AG08396 (cell line): ENCODE data around the gene AIP.
"Not testable (repeated sequence)": the region's sequence is repeated elsewhere in the genome, so short reads cannot be mapped to it uniquely, and the experiment has no call there.

Experiments
- DNase-seq: peaks from one replicate; pipeline ENCODE4 v3.0.0; 2012; ENCODE audit warnings: low spot score, mixed read lengths

Gene AIP

DNA sequence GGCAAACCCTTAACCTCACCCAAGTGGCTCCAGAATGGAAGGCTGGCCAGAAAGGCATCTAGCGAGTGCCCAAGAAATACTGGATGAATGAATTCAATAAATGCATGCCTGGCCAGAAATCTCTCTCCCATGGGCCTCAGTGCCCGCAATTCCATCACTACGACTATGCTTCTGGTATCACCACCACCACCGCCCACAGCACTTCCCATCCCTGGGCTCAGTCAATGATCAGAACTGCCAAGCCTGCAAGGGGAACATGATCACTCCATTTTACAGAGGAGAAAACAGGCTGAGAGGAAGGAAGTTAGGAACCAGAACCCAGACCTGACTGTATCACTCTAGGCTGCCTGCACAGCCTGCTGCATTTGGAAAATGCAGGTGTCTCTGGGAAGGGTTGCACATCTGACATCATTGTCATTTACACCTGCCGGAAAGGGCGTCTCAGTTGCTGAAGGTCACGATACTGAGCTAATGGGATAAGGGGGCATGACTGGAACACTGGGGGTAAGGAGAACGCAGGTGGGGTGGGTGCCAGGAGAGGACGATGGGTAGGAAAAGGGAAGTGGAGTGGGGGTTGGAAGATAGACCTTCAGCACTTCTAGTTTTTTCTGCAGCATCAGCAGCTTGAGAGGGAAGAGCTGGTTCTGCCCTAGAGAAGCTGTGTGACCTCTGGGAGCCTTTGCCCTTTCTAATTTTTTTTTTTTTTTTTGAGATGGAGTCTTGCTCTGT is 33.5 kb upstream of the AIP start:
- DNase-seq = no peak

- DNase-seq = no peak
Measured at GRCh38 chr11:67450796-67451657, 31.8 kb upstream of the AIP start.

DNA sequence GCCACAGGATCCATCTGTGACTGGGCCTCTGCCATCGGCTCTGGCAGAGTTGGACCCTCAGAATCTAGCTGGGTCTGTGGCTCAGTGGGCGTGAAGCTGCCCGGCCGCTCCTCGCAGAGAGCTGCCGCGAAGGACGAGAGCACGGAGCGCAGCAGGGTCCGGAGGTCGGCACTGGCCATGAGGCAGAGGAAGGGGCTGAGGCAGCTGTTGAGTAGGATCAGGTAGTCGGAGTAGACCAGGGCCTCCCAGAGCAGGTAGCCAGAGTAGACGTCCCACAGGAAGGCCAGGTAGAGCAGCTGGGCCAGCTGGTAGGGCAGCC is 31.2 kb upstream of the AIP start:
- DNase-seq = no peak

DNA sequence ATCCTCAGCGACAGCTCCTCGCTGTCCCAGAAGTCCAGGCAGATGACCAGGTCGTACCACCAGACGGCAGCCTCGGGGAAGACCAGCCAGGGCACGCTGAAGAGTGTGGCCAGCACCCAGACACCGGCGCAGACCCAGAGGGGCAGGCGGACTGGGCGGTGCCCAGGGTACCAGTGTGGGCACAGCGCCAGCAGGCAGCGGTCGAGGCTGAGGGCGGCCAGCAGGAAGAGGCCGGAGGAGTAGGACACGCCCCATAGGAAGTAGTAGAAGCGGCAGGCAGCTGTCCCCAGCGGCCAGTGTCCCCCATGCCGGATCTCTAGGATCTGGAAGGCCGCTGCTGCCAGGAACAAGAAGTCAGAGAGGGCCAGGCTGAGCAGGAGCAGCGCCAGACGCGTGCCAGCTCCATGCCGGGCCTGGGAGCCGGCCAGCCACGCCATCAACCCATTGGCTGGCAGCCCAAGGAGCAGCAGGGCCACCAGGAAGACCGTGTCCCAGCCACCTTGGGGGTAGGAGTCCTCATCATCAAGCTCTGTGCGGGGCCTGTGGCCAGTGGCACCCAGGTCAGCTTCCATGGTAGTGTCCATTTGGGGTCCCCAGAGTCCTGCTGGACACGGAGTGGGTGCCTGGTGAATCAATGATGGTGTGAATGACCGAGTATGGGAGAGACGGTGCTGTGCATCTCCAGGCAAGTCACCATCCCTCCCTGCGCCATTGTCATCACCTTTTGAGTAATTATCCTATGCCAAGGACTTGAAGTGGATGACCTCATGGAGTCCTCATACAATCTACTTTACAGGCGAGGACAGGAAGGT is 30.5 kb upstream of the AIP start, which contains the start of gene GPR152:
TSS of gene GPR152 (minus strand) at position 589 of the 812 bp plus-strand sequence. CDS start at position 584, 5 bp downstream.
- no peak for DNase-seq

- DNase-seq = no peak
Measured at GRCh38 chr11:67453816-67454732, 28.8 kb upstream of the AIP start.

- DNase-seq = no peak
Measured at GRCh38 chr11:67455054-67455453, 27.8 kb upstream of the AIP start, which contains the start of gene CABP4. Gene CABP4 (plus strand): TSS chr11:67455354. CDS start chr11:67455424, 70 bp downstream.

- no peak for DNase-seq
Measured at GRCh38 chr11:67456068-67456705, 26.6 kb upstream of the AIP start.

DNA sequence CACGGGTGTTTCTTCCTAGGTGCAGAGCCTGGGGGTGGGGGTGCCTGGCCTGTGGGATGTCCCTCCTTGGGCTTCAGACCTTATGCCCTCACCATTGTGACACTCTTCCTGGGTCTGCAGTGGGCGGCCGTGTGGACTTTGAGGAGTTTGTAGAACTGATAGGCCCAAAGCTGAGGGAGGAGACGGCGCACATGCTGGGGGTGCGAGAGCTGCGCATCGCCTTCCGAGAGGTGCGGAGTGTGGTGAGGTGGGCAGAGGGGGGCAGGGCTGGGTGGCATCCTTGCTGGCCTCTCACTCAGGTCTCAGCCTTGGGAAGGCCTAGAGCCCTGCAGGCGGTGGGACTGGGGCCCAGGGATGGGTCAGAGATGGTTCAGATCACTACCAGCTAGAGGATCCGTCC is 25.4 kb upstream of the AIP start:
- no peak for DNase-seq

GRCh38 chr11:67458266-67458665 is 24.6 kb upstream of the AIP start:
- no peak for DNase-seq

GRCh38 chr11:67463186-67463585 is 19.6 kb upstream of the AIP start:
- no peak for DNase-seq

- DNase-seq = no peak
Measured at GRCh38 chr11:67463680-67464410, 19.0 kb upstream of the AIP start.

GRCh38 chr11:67464411-67465188 is 18.2 kb upstream of the AIP start:
- peak; percentile 84 for DNase-seq

- no peak for DNase-seq
Measured at GRCh38 chr11:67465189-67465510, 17.7 kb upstream of the AIP start.

- DNase-seq = not testable (repeated sequence)
Measured at GRCh38 chr11:67465530-67465929, 17.3 kb upstream of the AIP start.

- no peak for DNase-seq
Measured at GRCh38 chr11:67466367-67466766, 16.5 kb upstream of the AIP start.

DNA sequence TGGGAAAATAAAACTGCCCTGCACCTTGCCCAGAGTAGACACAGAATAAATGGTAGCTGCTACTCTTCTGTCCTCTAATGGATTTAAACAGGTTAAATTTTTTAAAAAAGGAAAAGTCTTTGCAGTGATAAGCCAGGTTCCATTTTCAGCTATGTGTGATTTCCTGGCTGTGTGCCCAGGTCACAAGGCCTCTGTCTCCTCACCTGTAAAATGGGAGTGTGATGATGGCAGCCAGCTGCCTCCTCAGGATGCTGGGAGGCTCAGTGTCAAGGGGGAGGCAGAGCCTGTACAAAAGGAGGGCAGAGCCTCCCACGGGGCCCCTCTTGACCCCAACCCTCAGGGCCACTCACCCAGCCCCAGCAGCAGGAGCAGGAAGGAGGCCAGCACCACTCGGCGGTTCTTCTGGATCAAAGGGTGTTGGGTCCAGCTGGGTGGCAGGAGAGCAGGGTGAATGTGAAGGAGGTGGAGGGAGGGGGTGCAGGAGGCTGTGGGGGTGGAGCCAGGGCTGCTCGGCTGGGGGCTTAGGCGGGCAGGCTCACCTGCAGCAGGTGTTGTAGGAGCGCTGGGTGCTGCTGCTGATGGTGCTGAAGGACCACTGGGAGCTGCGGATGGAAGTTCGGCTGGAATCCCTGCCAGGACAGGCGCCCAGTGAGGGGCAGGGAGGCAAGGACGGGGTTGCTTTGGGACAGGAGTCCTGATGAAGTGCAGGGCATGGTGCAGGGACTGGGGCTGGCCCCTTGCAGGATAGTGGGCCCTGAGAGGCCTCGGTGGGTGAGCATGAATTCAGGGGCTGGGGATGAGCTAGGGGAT is 15.7 kb upstream of the AIP start:
- DNase-seq = no peak

DNA sequence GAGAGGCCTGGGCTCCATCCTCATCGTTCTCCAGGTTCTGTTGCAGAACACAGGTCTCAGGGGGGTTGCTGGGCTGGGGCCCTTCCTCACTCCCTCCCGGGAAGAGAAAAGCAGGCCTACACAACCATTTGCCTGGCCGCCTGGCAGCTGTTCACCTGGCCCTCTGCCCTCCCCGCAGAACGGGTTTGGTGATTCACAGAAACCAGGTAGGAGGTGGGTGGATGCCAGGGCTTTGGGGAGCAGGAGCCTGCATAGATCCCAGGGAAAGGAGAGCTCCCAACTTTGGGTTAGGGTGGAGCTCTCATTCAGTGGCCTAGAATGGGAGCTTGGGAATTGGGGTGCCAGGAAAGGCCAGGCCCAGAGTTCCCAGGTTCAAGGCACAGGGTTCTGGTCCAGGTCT is 14.8 kb upstream of the AIP start:
- no peak for DNase-seq

- no peak for DNase-seq
Measured at GRCh38 chr11:67468456-67468758, 14.4 kb upstream of the AIP start.
